AG04450 (cell line): ENCODE measurements around the gene RBP3. TPM values are rescaled to one million over a fixed set of nuclear protein-coding genes. Genes with fewer than 3 reads are reported as not detected.

Source experiments
- CTCF ChIA-PET: fragments of 300-600, 350-600 bp; formaldehyde crosslinking; extraction: SDS; loops from one replicate; lab custom pipeline; 2022; ENCODE audit warnings: antibody characterized with exemption, inconsistent platforms; lab: Charles Lee
- POLR2A ChIA-PET: fragments of 350-600 bp; formaldehyde crosslinking; extraction: SDS; loops from one replicate; lab custom pipeline; 2021; ENCODE audit warnings: antibody characterized with exemption, inconsistent platforms; lab: Yijun Ruan, JAX
- DNase-seq: peaks from one replicate; pipeline ENCODE4 v3.0.0-alpha.2; 2011; ENCODE audit warnings: low read depth, low spot score
- H3K27ac ChIP-seq: one replicate; pipeline ENCODE4 v1.5.1; 2012; ENCODE audit warnings: low read depth, low read length, control low read depth
- H3K27me3 ChIP-seq: one replicate; pipeline ENCODE4 v1.6.0; 2012; ENCODE audit warnings: low read length; ENCODE audit not compliant: control insufficient read depth, insufficient read depth
- H3K4me3 ChIP-seq: 2 replicates; pipeline ENCODE4 v1.5.1; 2011; ENCODE audit warnings: mild to moderate bottlenecking, low read depth, low read length, control low read depth
- H3K9me3 ChIP-seq: 2 replicates; pipeline ENCODE4 v1.5.1; 2012; ENCODE audit warnings: low read length; ENCODE audit not compliant: control insufficient read depth, insufficient read depth
- CTCF ChIP-seq: IDR thresholded peaks from 2 replicates; pipeline ENCODE4 v1.5.1; 2011; ENCODE audit warnings: low read depth, low read length, control low read depth, inconsistent platforms
- polyA plus RNA-seq: library from polyadenylated mRNA; depleted of rRNA; stranded (reverse); fragments of >200 nt; gene quantifications from 2 replicates; pipeline ENCODE4 v1.2.3, GENCODE V29; 2011

RBP3 gene
- polyA plus RNA-seq, 1 experiment = not detected

- ChIA-PET POLR2A (no interaction called here), CTCF (no interaction called here)
- no peak overlapping the region for H3K27ac ChIP-seq
- H3K4me3 ChIP-seq = no peak overlapping the region
- TF ChIP-seq CTCF = no peak
- peaks cover 2% of the 10 kb centered on the region for H3K27me3 ChIP-seq
- no peaks in the 10 kb centered on the region; the same call in 1 of the 2 replicates for H3K9me3 ChIP-seq
- DNase-seq = no peak
Measured at GRCh38 chr10:47404446-47404845, 56.3 kb downstream of the RBP3 start.

- no peak for DNase-seq
- ChIA-PET POLR2A (no interaction called here), CTCF (interaction anchor here (1.1 kb wide), 1 partner anchor 33 kb away, joined by 3 read pairs; no protein-coding TSS in a partner anchor)
- H3K27me3 ChIP-seq = peaks cover 2% of the 10 kb centered on the region
- no peak overlapping the region for H3K27ac ChIP-seq
- TF ChIP-seq CTCF = no peak
- no peak overlapping the region for H3K4me3 ChIP-seq
- H3K9me3 ChIP-seq = no peaks in the 10 kb centered on the region; the same call in 1 of the 2 replicates
Measured at GRCh38 chr10:47404937-47405336, 56.8 kb downstream of the RBP3 start.

GRCh38 chr10:47405857-47406547 lies 57.8 kb downstream of the RBP3 start:
- POLR2A ChIA-PET = no interaction called here
- CTCF ChIA-PET = interaction anchor here (1.1 kb wide), 1 partner anchor 32 kb away, joined by 3 read pairs; no protein-coding TSS in a partner anchor
- H3K27me3 ChIP-seq = peaks cover 6% of the 10 kb centered on the region
- TF ChIP-seq CTCF = no peak
- no peak overlapping the region for H3K4me3 ChIP-seq
- DNase-seq = no peak
- no peak overlapping the region for H3K27ac ChIP-seq
- no peaks in the 10 kb centered on the region; the same call in 1 of the 2 replicates for H3K9me3 ChIP-seq

- ChIA-PET POLR2A (no interaction called here), CTCF (no interaction called here)
- H3K27ac ChIP-seq = no peak overlapping the region
- no peak for TF ChIP-seq CTCF
- H3K9me3 ChIP-seq = no peaks in the 10 kb centered on the region; the same call in 1 of the 2 replicates
- DNase-seq = no peak
- peaks cover 8% of the 10 kb centered on the region for H3K27me3 ChIP-seq
- H3K4me3 ChIP-seq = no peak overlapping the region
Measured at GRCh38 chr10:47406548-47406869, 58.3 kb downstream of the RBP3 start.

- TF ChIP-seq CTCF = no peak
- no peak overlapping the region for H3K27ac ChIP-seq
- H3K4me3 ChIP-seq = no peak overlapping the region
- DNase-seq = peak; percentile 13
- peaks cover 9% of the 10 kb centered on the region for H3K27me3 ChIP-seq
- no peaks in the 10 kb centered on the region; the same call in 1 of the 2 replicates for H3K9me3 ChIP-seq
- ChIA-PET POLR2A (no interaction called here), CTCF (no interaction called here)
Measured at GRCh38 chr10:47406870-47407691, 58.9 kb downstream of the RBP3 start.
